Measurements from ENCODE around the gene IQCE. TPM values are rescaled to one million over a fixed set of nuclear protein-coding genes. Genes with fewer than 3 reads are reported as not detected.
A peak's percentile ranks its signal among the peaks of the same experiment; 100 is the strongest.

Gene IQCE
- polyA plus RNA-seq, 3 donors: 1.8 to 8.4 (median 3.0) TPM

- Histone ChIP-seq H2AFZ (ENCODE audit: insufficient read depth, low read depth, low read length, poor library complexity, severe bottlenecking) (no peak overlapping the region), H3K4me3 (replicated peaks in 1 of 3; ENCODE audit: low read depth in 2 of 3, low read length in 3 of 3) (peak overlapping the region in 1 of 3 experiments; percentile 40), H4K20me1 (ENCODE audit: insufficient read depth, low read length) (peaks cover 68% of the 10 kb centered on the region), H3K36me3 (replicated peaks in 1 of 2; ENCODE audit: control insufficient read depth in 1 of 2, insufficient read depth in 2 of 2, low read length in 2 of 2) (peaks cover 5 to 8% of the 10 kb centered on the region in 2 donors), H3K27me3 (ENCODE audit: control insufficient read depth in 2 of 2, insufficient read depth in 2 of 2, low read length in 2 of 2) (no peaks in the 10 kb centered on the region), H3K9me3 (replicated peaks in 1 of 2; ENCODE audit: control insufficient read depth in 1 of 2, insufficient read depth in 1 of 2, low read length in 2 of 2) (no peaks in the 10 kb centered on the region), H3K4me1 (ENCODE audit: control insufficient read depth in 1 of 2, insufficient read depth in 2 of 2, low read length in 2 of 2) (peaks cover 91 to 92% of the 10 kb centered on the region in 2 donors), H3K79me2 (ENCODE audit: insufficient read depth, low read length) (peaks cover 96% of the 10 kb centered on the region), H3K27ac (ENCODE audit: low read depth in 1 of 2, low read length in 2 of 2) (peak overlapping the region; percentile 63 to 71), H3K4me2 (replicated peaks; ENCODE audit: extremely low read depth, low read length, poor library complexity, severe bottlenecking) (peak overlapping the region; percentile 63), H3K9ac (ENCODE audit: insufficient read depth, low read length, poor library complexity, severe bottlenecking) (peak overlapping the region; percentile 25)
- Mint-ChIP-seq H3K27me3 (ENCODE audit: low read depth in 3 of 3) (peaks cover 0 to 2% (median 0%) of the 10 kb centered on the region in 3 donors), H3K4me3 (peak overlapping the region; percentile 64 to 67), H3K36me3 (peaks cover 12 to 36% of the 10 kb centered on the region in 2 donors), H3K9me3 (peaks cover 0 to 1% (median 0%) of the 10 kb centered on the region in 7 donors), H3K27ac (peak overlapping the region; percentile 80 to 93 (median 86)), H3K4me1 (peaks cover 78% of the 10 kb centered on the region)
- 44% methylated on average over 32 of the region's 39 CpGs for WGBS (ENCODE audit: insufficient coverage)
- DNase-seq: peak; percentile 73 to 86 (median 80)
- intact Hi-C loops (cut with micrococcal nuclease): loop anchor here in 1 of 2 donors (5.0 kb wide), 1 partner anchor 34 kb away; no protein-coding TSS in a partner anchor
- TF ChIP-seq CTCF (IDR thresholded peaks at IDR 0.05): no peak
These were observed 82.9 kb downstream of the IQCE start for GRCh38 chr7:2641406-2642393.

- H4K20me1 ChIP-seq (ENCODE audit: insufficient read depth, low read length): peaks cover 69% of the 10 kb centered on the region
- no peaks in the 10 kb centered on the region for H3K27me3 ChIP-seq (ENCODE audit: control insufficient read depth in 2 of 2, insufficient read depth in 2 of 2, low read length in 2 of 2)
- peaks cover 77% of the 10 kb centered on the region for H3K79me2 ChIP-seq (ENCODE audit: insufficient read depth, low read length)
- H3K36me3 ChIP-seq (replicated peaks in 1 of 2; ENCODE audit: control insufficient read depth in 1 of 2, insufficient read depth in 2 of 2, low read length in 2 of 2): peaks cover 13 to 22% of the 10 kb centered on the region in 2 donors
- Mint-ChIP-seq H3K4me3 (no peak overlapping the region), H3K27me3 (ENCODE audit: low read depth in 3 of 3) (peaks cover 0 to 2% (median 0%) of the 10 kb centered on the region in 3 donors), H3K4me1 (peaks cover 66% of the 10 kb centered on the region), H3K9me3 (peaks cover 0 to 1% (median 0%) of the 10 kb centered on the region in 7 donors), H3K27ac (peak overlapping the region in 5 of 7 donors; percentile 61 to 90 (median 80)), H3K36me3 (peaks cover 15 to 45% of the 10 kb centered on the region in 2 donors)
- no peaks in the 10 kb centered on the region for H3K9me3 ChIP-seq (replicated peaks in 1 of 2; ENCODE audit: control insufficient read depth in 1 of 2, insufficient read depth in 1 of 2, low read length in 2 of 2)
- DNase-seq: no peak
- H3K4me2 ChIP-seq (replicated peaks; ENCODE audit: extremely low read depth, low read length, poor library complexity, severe bottlenecking): peak overlapping the region; percentile 75
- 93% methylated on average over 26 of the region's 29 CpGs for WGBS (ENCODE audit: insufficient coverage)
- peak overlapping the region; percentile 61 to 75 for H3K27ac ChIP-seq (ENCODE audit: low read depth in 1 of 2, low read length in 2 of 2)
- TF ChIP-seq CTCF (IDR thresholded peaks at IDR 0.05): peak; percentile 35
- H3K9ac ChIP-seq (ENCODE audit: insufficient read depth, low read length, poor library complexity, severe bottlenecking): peak overlapping the region; percentile 53
- H3K4me3 ChIP-seq (replicated peaks in 1 of 3; ENCODE audit: low read depth in 2 of 3, low read length in 3 of 3): peak overlapping the region in 1 of 3 experiments; percentile 64
- H3K4me1 ChIP-seq (ENCODE audit: control insufficient read depth in 1 of 2, insufficient read depth in 2 of 2, low read length in 2 of 2): peaks cover 86 to 92% of the 10 kb centered on the region in 2 donors
- H2AFZ ChIP-seq (ENCODE audit: insufficient read depth, low read depth, low read length, poor library complexity, severe bottlenecking): no peak overlapping the region
- intact Hi-C loops (cut with micrococcal nuclease): loop anchor here in 1 of 2 donors (5.0 kb wide), 1 partner anchor 36 kb away; no protein-coding TSS in a partner anchor
These were observed 84.8 kb downstream of the IQCE start for GRCh38 chr7:2643386-2644219.

Data from CD14-positive monocyte (primary cell).